Calu3 (cell line): ENCODE results near the gene PIPOX. TPM values are rescaled to one million over a fixed set of nuclear protein-coding genes. Genes with fewer than 3 reads are reported as not detected.

Experiments used
- Bru-seq: library from RNA; stranded (reverse); fragments of 400-500 nt; gene quantifications from one replicate; lab custom pipeline; 2021; lab: Mats Ljungman, UMichigan
- BruChase-seq, 2 experiments: library from RNA; stranded (reverse); fragments of 400-500 nt; gene quantifications; one replicate each; lab custom pipeline; 2021; lab: Mats Ljungman, UMichigan
- BruUV-seq: library from RNA; stranded (reverse); fragments of 400-500 nt; replicated peaks from 2 replicates; lab custom pipeline; 2021; lab: Mats Ljungman, UMichigan
- CTCF ChIA-PET: fragments of 300-600 bp; sonication (Branson Sonifier 250); formaldehyde crosslinking; loops from one replicate; lab custom pipeline; 2022; ENCODE audit warnings: antibody characterized with exemption; lab: Charles Lee
- DNase-seq: peaks from one replicate; pipeline ENCODE4 v3.0.0; 2022
- H3K27ac Mint-ChIP-seq: one replicate; pipeline ENCODE4 v1.8.0; 2022; ENCODE audit warnings: mixed read lengths; ENCODE audit not compliant: unreplicated experiment
- H3K27me3 Mint-ChIP-seq: one replicate; pipeline ENCODE4 v1.8.0; 2022; ENCODE audit warnings: mixed read lengths; ENCODE audit not compliant: unreplicated experiment
- H3K36me3 Mint-ChIP-seq: one replicate; pipeline ENCODE4 v1.8.0; 2022; ENCODE audit warnings: mild to moderate bottlenecking, moderate library complexity, mixed read lengths; ENCODE audit not compliant: insufficient read depth, unreplicated experiment
- H3K4me1 Mint-ChIP-seq: one replicate; pipeline ENCODE4 v1.8.0; 2022; ENCODE audit warnings: mild to moderate bottlenecking, low read depth, mixed read lengths; ENCODE audit not compliant: unreplicated experiment
- H3K4me3 Mint-ChIP-seq: one replicate; pipeline ENCODE4 v1.8.0; 2022; ENCODE audit warnings: mild to moderate bottlenecking, low read depth, moderate library complexity, mixed read lengths; ENCODE audit not compliant: unreplicated experiment
- H3K9me3 Mint-ChIP-seq: one replicate; pipeline ENCODE4 v1.8.0; 2022; ENCODE audit warnings: low read depth, mixed read lengths; ENCODE audit not compliant: unreplicated experiment
- intact Hi-C: fragments of 100-400 bp; cut with micrococcal nuclease; formaldehyde crosslinking; loops from one replicate; pipeline ENCODE4 v1.10.0; 2022; ENCODE audit not compliant: unreplicated experiment
- long read RNA-seq: library from polyadenylated mRNA; stranded (forward); transcript quantifications from one replicate; pipeline ENCODE4 v2.0.0, GENCODE V29; 2022
- total RNA-seq: library from RNA; stranded (reverse); gene quantifications from 2 replicates; pipeline ENCODE4 v1.2.3, GENCODE V29; 2022
- TF ChIP-seq, protein P1 (sequence below): fragments of 200-600 bp; IDR thresholded peaks from one replicate; pipeline ENCODE4 v1.8.0; 2022; ENCODE audit warnings: antibody characterized with exemption; ENCODE audit not compliant: unreplicated experiment

The PIPOX gene, protein sequence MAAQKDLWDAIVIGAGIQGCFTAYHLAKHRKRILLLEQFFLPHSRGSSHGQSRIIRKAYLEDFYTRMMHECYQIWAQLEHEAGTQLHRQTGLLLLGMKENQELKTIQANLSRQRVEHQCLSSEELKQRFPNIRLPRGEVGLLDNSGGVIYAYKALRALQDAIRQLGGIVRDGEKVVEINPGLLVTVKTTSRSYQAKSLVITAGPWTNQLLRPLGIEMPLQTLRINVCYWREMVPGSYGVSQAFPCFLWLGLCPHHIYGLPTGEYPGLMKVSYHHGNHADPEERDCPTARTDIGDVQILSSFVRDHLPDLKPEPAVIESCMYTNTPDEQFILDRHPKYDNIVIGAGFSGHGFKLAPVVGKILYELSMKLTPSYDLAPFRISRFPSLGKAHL
- 3.3 and 3.7 TPM in 2 replicates for total RNA-seq
- percentile 18 among the genes with signal in this experiment for Bru-seq, nascent RNA
- BruChase-seq, experiment 1, labeled RNA remaining after a 6-hour chase: percentile 15 among the genes with signal in this experiment
- BruChase-seq, experiment 2, labeled RNA remaining after a 2-hour chase: percentile 11 among the genes with signal in this experiment
- long read RNA-seq, partial matches to known transcripts: 0 of 1 reads
- long read RNA-seq, other reads (novel, unspliced or antisense): 0 of 1 reads

DNA sequence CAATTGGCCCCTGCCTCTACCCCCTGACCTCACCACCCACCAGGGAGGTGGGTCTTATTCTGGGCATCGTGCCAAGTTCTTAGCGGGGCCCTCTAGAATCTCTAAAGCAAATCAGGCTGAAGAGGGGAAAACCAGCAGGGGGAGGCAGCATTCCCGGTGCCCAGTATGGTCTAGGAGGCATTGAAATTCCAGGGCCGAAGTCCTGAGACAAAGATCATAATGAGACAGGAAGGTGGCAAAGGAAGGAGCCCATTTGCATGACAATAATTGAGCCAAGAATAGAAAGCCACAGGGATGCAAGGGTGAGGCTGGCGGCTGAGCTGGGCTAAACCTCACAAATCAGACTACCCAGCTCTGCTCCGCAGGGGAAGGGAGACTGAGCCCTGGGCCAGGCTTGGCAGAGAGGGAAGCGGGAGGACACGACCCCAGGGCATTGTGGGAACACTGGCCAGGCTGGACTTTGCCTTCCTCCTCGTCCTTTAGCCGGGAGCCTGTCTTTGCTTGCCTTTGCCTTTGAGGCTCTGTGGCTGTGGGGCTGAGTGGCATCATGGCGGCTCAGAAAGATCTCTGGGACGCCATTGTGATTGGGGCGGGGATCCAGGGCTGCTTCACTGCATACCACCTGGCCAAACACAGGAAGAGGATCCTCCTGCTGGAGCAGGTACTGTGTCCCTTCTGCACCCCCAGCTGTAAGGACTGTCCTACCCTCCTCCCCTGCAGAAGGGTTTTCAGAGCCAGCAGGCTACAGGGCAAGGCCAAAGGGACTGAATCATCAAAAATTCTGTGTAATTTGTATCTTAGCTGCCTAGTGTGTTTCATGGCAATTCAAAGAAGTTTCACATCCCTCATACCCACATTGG lies at the start of gene PIPOX:
Gene PIPOX, plus strand, starts transcription at position 463 of the 860 bp plus-strand sequence. Its CDS starts 85 bp downstream, at position 548.
- Mint-ChIP-seq H3K4me1 (peaks cover 31% of the 10 kb centered on the region), H3K36me3 (peaks cover 3% of the 10 kb centered on the region), H3K27ac (no peak within 1 kb of the TSS), H3K27me3 (peaks cover 16% of the 10 kb centered on the region), H3K9me3 (no peaks in the 10 kb centered on the region), H3K4me3 (peak within 1 kb of the TSS; percentile 20)
- CTCF ChIA-PET: interaction anchor here (0.8 kb wide), 1 partner anchor 26 kb away, joined by 3 read pairs; no protein-coding TSS in a partner anchor
- intact Hi-C loops: no loop called here
- DNase-seq: peak; percentile 50
- TF ChIP-seq, protein P1, sequence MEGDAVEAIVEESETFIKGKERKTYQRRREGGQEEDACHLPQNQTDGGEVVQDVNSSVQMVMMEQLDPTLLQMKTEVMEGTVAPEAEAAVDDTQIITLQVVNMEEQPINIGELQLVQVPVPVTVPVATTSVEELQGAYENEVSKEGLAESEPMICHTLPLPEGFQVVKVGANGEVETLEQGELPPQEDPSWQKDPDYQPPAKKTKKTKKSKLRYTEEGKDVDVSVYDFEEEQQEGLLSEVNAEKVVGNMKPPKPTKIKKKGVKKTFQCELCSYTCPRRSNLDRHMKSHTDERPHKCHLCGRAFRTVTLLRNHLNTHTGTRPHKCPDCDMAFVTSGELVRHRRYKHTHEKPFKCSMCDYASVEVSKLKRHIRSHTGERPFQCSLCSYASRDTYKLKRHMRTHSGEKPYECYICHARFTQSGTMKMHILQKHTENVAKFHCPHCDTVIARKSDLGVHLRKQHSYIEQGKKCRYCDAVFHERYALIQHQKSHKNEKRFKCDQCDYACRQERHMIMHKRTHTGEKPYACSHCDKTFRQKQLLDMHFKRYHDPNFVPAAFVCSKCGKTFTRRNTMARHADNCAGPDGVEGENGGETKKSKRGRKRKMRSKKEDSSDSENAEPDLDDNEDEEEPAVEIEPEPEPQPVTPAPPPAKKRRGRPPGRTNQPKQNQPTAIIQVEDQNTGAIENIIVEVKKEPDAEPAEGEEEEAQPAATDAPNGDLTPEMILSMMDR: no peak
- BruUV-seq: no TSS peak

DNA sequence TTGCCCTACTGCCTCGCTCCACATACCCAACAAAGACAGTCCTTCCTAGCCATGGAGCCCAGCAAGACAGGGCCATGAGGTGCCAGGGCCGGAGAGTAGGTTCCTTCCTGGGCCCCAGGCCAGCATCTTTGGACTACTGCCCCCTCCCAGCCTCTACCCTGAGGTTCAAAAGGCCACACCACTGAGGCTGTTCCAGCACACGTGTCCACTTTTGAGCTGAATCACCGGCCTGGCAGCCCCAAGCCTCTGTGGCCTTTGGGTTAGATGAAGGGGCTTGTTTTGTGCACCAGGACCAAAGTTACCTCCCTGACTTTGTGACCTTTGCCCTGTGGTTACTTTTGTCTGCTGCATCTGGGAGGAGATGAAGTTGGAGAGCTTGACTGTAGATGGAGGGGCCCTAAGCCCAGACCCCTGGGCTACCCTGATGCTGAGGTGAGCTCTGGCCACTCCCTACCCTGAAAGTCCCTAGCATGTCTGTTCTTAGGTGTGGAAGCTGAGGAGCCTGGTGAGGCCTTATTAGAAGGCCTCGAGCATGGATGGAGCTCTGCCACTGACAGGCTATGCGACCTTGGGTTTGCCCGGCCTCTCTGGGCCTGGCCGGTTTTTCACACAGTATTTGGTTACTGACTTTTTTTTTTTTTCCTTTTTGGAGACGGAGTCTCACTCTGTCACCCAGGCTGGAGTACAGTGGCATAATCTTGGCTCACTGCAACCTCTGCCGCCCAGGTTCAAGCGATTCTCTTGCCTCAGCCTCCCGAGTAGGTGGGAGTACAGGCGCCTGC lies 49.1 kb upstream of the PIPOX start:
- no TSS peak for BruUV-seq
- no peak for DNase-seq
- H3K4me3 Mint-ChIP-seq: no peak overlapping the region
- CTCF ChIA-PET: interaction anchor here (1.0 to 1.1 kb wide), 3 partner anchors 28 to 123 kb away, joined by 3 to 7 read pairs (median 3); no protein-coding TSS in a partner anchor
- H3K36me3 Mint-ChIP-seq: peaks cover 5% of the 10 kb centered on the region
- H3K27me3 Mint-ChIP-seq: peaks cover 64% of the 10 kb centered on the region
- no peaks in the 10 kb centered on the region for H3K4me1 Mint-ChIP-seq
- intact Hi-C loops: no loop called here
- TF ChIP-seq, protein P1: no peak
- no peak overlapping the region for H3K27ac Mint-ChIP-seq
- no peaks in the 10 kb centered on the region for H3K9me3 Mint-ChIP-seq

DNA sequence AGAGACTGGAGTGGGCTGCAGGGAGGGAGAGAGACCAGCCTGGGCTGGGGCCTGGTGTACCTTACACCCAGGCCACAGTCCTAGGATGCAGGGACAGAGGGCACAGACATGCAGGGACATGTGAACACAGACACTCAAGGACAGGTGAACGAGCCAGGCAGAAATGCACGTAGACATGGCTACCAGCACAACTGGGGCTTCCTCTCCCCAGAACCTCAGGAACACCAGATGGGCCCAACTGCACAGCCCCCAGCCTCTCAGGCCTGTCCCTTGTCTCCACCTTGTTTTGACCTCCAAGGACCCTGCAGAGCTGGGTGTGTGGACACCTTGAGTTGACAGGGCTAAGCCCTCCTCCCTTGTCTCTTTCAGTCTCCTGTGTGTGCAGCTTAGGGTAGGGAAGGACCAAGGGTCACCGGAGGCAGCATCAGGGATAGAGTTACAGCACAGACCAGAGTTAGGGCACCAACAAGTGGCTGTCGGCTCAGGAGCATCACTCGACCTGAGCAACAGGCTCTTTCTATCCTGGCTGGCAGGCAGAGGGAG lies 46.3 kb upstream of the PIPOX start:
- peaks cover 5% of the 10 kb centered on the region for H3K36me3 Mint-ChIP-seq
- CTCF ChIA-PET: interaction anchor here (0.6 kb wide), 1 partner anchor 15 kb away, joined by 3 read pairs; no protein-coding TSS in a partner anchor
- no peak for DNase-seq
- peaks cover 89% of the 10 kb centered on the region for H3K27me3 Mint-ChIP-seq
- no peaks in the 10 kb centered on the region for H3K4me1 Mint-ChIP-seq
- no peak overlapping the region for H3K27ac Mint-ChIP-seq
- intact Hi-C loops: no loop called here
- no TSS peak for BruUV-seq
- TF ChIP-seq, protein P1: no peak
- no peaks in the 10 kb centered on the region for H3K9me3 Mint-ChIP-seq
- no peak overlapping the region for H3K4me3 Mint-ChIP-seq
